Esophagus squamous epithelium (tissue), 4 donors: ENCODE results near the gene CFAP74.

Experiments used
- POLR2A ChIP-seq, 4 donors: fragments of 450-650 bp; IDR thresholded peaks; one replicate each; pipeline ENCODE4 v1.6.1; 2017; ENCODE audit warnings: antibody characterized with exemption in 4 of 4, mild to moderate bottlenecking in 4 of 4, moderate library complexity in 3 of 4
- TF ChIP-seq, protein P1 (sequence below), 6 experiments: fragments of 450-650 bp in 4 of 6; fragments of 200-600 bp in 2 of 6; sonication (generic) in 2 of 6; IDR thresholded peaks; one replicate each; pipeline ENCODE4 v1.5.1; 2016 to 2019; ENCODE audit warnings: antibody characterized with exemption in 6 of 6, mild to moderate bottlenecking in 4 of 6, moderate library complexity in 4 of 6

DNA sequence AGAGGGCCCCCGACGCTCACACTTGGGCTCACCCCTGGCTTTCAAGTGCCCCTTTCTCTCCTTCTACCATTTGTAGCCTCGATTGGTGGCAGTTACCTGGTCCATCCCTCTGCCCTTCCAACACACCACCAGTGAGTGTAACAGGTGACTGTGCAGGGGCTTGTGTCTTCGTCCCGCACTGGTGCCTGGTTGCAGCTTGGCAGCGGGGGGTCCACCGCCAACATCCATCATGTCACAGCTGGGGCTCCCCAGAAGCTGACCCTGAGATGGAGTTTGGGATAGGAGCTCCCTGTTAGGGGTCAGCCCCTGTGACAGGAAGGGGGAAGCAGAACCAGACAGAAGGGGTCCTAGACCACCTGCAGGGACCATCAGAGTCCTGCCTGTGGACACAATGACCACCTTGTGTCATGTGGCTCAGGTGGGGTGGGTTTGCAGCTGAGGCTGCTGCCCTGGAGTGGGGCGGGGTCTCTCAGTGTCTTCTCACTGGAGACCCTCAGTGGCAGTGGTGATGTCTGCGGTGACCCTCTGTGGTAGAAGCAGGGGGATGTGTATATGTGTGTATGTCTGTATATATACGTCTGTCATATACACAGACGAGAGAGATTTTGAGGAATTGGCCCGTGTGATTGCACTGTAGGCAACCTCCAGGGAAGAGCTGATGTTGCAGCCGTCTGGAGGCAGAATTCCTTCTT lies 92.1 kb downstream of the CFAP74 start:
- TF ChIP-seq, protein P1, sequence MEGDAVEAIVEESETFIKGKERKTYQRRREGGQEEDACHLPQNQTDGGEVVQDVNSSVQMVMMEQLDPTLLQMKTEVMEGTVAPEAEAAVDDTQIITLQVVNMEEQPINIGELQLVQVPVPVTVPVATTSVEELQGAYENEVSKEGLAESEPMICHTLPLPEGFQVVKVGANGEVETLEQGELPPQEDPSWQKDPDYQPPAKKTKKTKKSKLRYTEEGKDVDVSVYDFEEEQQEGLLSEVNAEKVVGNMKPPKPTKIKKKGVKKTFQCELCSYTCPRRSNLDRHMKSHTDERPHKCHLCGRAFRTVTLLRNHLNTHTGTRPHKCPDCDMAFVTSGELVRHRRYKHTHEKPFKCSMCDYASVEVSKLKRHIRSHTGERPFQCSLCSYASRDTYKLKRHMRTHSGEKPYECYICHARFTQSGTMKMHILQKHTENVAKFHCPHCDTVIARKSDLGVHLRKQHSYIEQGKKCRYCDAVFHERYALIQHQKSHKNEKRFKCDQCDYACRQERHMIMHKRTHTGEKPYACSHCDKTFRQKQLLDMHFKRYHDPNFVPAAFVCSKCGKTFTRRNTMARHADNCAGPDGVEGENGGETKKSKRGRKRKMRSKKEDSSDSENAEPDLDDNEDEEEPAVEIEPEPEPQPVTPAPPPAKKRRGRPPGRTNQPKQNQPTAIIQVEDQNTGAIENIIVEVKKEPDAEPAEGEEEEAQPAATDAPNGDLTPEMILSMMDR (IDR thresholded peaks at IDR 0.05) = no peak
- TF ChIP-seq POLR2A (IDR thresholded peaks at IDR 0.05) = no peak
